ENCODE data around the gene SERGEF. TPM values are rescaled to one million over a fixed set of nuclear protein-coding genes. Genes with fewer than 3 reads are reported as not detected.

Gene SERGEF
- total RNA-seq, 3 donors from 2014 or later = 17.6 to 22.5 (median 18.6) TPM

- Mint-ChIP-seq H3K4me1 (ENCODE audit: low read depth) (no peaks in the 10 kb centered on the region), H3K27me3 (ENCODE audit: low read depth) (no peaks in the 10 kb centered on the region), H3K36me3 (ENCODE audit: insufficient read depth) (peaks cover 19% of the 10 kb centered on the region), H3K4me3 (no peak overlapping the region), H3K9me3 (no peaks in the 10 kb centered on the region)
- ATAC-seq (no peak), DNase-seq (no peak)
These were observed 207.0 kb downstream of the SERGEF start for GRCh38 chr11:17805873-17806272.

GRCh38 chr11:17805043-17805442, 207.8 kb downstream of the SERGEF start:
- H3K27me3 Mint-ChIP-seq (ENCODE audit: low read depth) = no peaks in the 10 kb centered on the region
- H3K9me3 Mint-ChIP-seq = no peaks in the 10 kb centered on the region
- H3K4me1 Mint-ChIP-seq (ENCODE audit: low read depth) = no peaks in the 10 kb centered on the region
- DNase-seq (no peak), ATAC-seq (no peak)
- H3K4me3 Mint-ChIP-seq = no peak overlapping the region
- peaks cover 16% of the 10 kb centered on the region for H3K36me3 Mint-ChIP-seq (ENCODE audit: insufficient read depth)

- H3K4me1 Mint-ChIP-seq (ENCODE audit: low read depth) = no peaks in the 10 kb centered on the region
- no peaks in the 10 kb centered on the region for H3K27me3 Mint-ChIP-seq (ENCODE audit: low read depth)
- H3K36me3 Mint-ChIP-seq (ENCODE audit: insufficient read depth) = peaks cover 13% of the 10 kb centered on the region
- no peak overlapping the region for H3K4me3 Mint-ChIP-seq
- no peak for DNase-seq
- H3K9me3 Mint-ChIP-seq = no peaks in the 10 kb centered on the region
- no peak for ATAC-seq
These were observed 209.0 kb downstream of the SERGEF start for GRCh38 chr11:17803754-17804334.

- DNase-seq = no peak
- Mint-ChIP-seq H3K36me3 (ENCODE audit: insufficient read depth) (peaks cover 15% of the 10 kb centered on the region), H3K4me3 (no peak overlapping the region), H3K27me3 (ENCODE audit: low read depth) (no peaks in the 10 kb centered on the region), H3K9me3 (no peaks in the 10 kb centered on the region), H3K4me1 (ENCODE audit: low read depth) (no peaks in the 10 kb centered on the region)
- ATAC-seq = no peak
These were observed 210.4 kb downstream of the SERGEF start for GRCh38 chr11:17802491-17802890.

- ATAC-seq (no peak), DNase-seq (no peak)
- no peak overlapping the region for H3K4me3 Mint-ChIP-seq
- H3K36me3 Mint-ChIP-seq (ENCODE audit: insufficient read depth) = peaks cover 14% of the 10 kb centered on the region
- no peaks in the 10 kb centered on the region for H3K9me3 Mint-ChIP-seq
- no peaks in the 10 kb centered on the region for H3K27me3 Mint-ChIP-seq (ENCODE audit: low read depth)
- no peaks in the 10 kb centered on the region for H3K4me1 Mint-ChIP-seq (ENCODE audit: low read depth)
These were observed 211.7 kb downstream of the SERGEF start for GRCh38 chr11:17801166-17801565.

GRCh38 chr11:17799147-17799546, 213.7 kb downstream of the SERGEF start:
- no peaks in the 10 kb centered on the region for H3K9me3 Mint-ChIP-seq

GRCh38 chr11:17798716-17799115, 214.1 kb downstream of the SERGEF start:
- Mint-ChIP-seq H3K27me3 (ENCODE audit: low read depth) (no peaks in the 10 kb centered on the region), H3K4me1 (ENCODE audit: low read depth) (no peaks in the 10 kb centered on the region), H3K36me3 (ENCODE audit: insufficient read depth) (peaks cover 16% of the 10 kb centered on the region), H3K4me3 (no peak overlapping the region), H3K9me3 (no peaks in the 10 kb centered on the region)
- DNase-seq (no peak), ATAC-seq (no peak)

More at GRCh38 chr11:17799147-17799546, 213.7 kb downstream of the SERGEF start:
- peaks cover 16% of the 10 kb centered on the region for H3K36me3 Mint-ChIP-seq (ENCODE audit: insufficient read depth)
- no peak overlapping the region for H3K4me3 Mint-ChIP-seq
- ATAC-seq (no peak), DNase-seq (no peak)
- H3K27me3 Mint-ChIP-seq (ENCODE audit: low read depth) = no peaks in the 10 kb centered on the region
- H3K4me1 Mint-ChIP-seq (ENCODE audit: low read depth) = no peaks in the 10 kb centered on the region

GRCh38 chr11:17798253-17798652, 214.6 kb downstream of the SERGEF start:
- no peak for ATAC-seq
- H3K27me3 Mint-ChIP-seq (ENCODE audit: low read depth) = no peaks in the 10 kb centered on the region
- H3K36me3 Mint-ChIP-seq (ENCODE audit: insufficient read depth) = peaks cover 16% of the 10 kb centered on the region
- H3K4me1 Mint-ChIP-seq (ENCODE audit: low read depth) = no peaks in the 10 kb centered on the region
- no peak overlapping the region for H3K4me3 Mint-ChIP-seq
- DNase-seq = no peak
- no peaks in the 10 kb centered on the region for H3K9me3 Mint-ChIP-seq

GRCh38 chr11:17796154-17796553, 216.7 kb downstream of the SERGEF start:
- no peaks in the 10 kb centered on the region for H3K4me1 Mint-ChIP-seq (ENCODE audit: low read depth)

GRCh38 chr11:17794981-17795380, 217.9 kb downstream of the SERGEF start:
- Mint-ChIP-seq H3K9me3 (no peaks in the 10 kb centered on the region), H3K4me3 (no peak overlapping the region), H3K27me3 (ENCODE audit: low read depth) (no peaks in the 10 kb centered on the region), H3K4me1 (ENCODE audit: low read depth) (no peaks in the 10 kb centered on the region), H3K36me3 (ENCODE audit: insufficient read depth) (peaks cover 19% of the 10 kb centered on the region)
- ATAC-seq = no peak
- no peak for DNase-seq

More at GRCh38 chr11:17796154-17796553, 216.7 kb downstream of the SERGEF start:
- H3K4me3 Mint-ChIP-seq = no peak overlapping the region
- no peak for DNase-seq
- no peaks in the 10 kb centered on the region for H3K27me3 Mint-ChIP-seq (ENCODE audit: low read depth)
- no peaks in the 10 kb centered on the region for H3K9me3 Mint-ChIP-seq
- H3K36me3 Mint-ChIP-seq (ENCODE audit: insufficient read depth) = peaks cover 16% of the 10 kb centered on the region
- ATAC-seq = no peak

- DNase-seq (no peak), ATAC-seq (no peak)
- no peaks in the 10 kb centered on the region for H3K4me1 Mint-ChIP-seq (ENCODE audit: low read depth)
- no peaks in the 10 kb centered on the region for H3K27me3 Mint-ChIP-seq (ENCODE audit: low read depth)
- no peaks in the 10 kb centered on the region for H3K9me3 Mint-ChIP-seq
- H3K4me3 Mint-ChIP-seq = no peak overlapping the region
- peaks cover 19% of the 10 kb centered on the region for H3K36me3 Mint-ChIP-seq (ENCODE audit: insufficient read depth)
These were observed 219.1 kb downstream of the SERGEF start for GRCh38 chr11:17793642-17794170.

GRCh38 chr11:17792161-17792560, 220.7 kb downstream of the SERGEF start:
- ATAC-seq (no peak), DNase-seq (no peak)
- Mint-ChIP-seq H3K27me3 (ENCODE audit: low read depth) (no peaks in the 10 kb centered on the region), H3K36me3 (ENCODE audit: insufficient read depth) (peaks cover 19% of the 10 kb centered on the region), H3K4me3 (no peak overlapping the region), H3K9me3 (no peaks in the 10 kb centered on the region), H3K4me1 (ENCODE audit: low read depth) (no peaks in the 10 kb centered on the region)

GRCh38 chr11:17791144-17791543, 221.7 kb downstream of the SERGEF start:
- DNase-seq (no peak), ATAC-seq (no peak)
- Mint-ChIP-seq H3K36me3 (ENCODE audit: insufficient read depth) (peaks cover 21% of the 10 kb centered on the region), H3K27me3 (ENCODE audit: low read depth) (no peaks in the 10 kb centered on the region), H3K4me1 (ENCODE audit: low read depth) (no peaks in the 10 kb centered on the region), H3K4me3 (no peak overlapping the region), H3K9me3 (no peaks in the 10 kb centered on the region)

GRCh38 chr11:17790453-17790852, 222.4 kb downstream of the SERGEF start:
- H3K9me3 Mint-ChIP-seq = no peaks in the 10 kb centered on the region
- H3K4me1 Mint-ChIP-seq (ENCODE audit: low read depth) = no peaks in the 10 kb centered on the region
- no peak overlapping the region for H3K4me3 Mint-ChIP-seq
- no peak for DNase-seq
- H3K27me3 Mint-ChIP-seq (ENCODE audit: low read depth) = no peaks in the 10 kb centered on the region
- H3K36me3 Mint-ChIP-seq (ENCODE audit: insufficient read depth) = peaks cover 21% of the 10 kb centered on the region
- no peak for ATAC-seq

GRCh38 chr11:17788084-17788483, 224.8 kb downstream of the SERGEF start:
- no peak overlapping the region for H3K4me3 Mint-ChIP-seq
- no peak for ATAC-seq

More at GRCh38 chr11:17788084-17788483, 224.8 kb downstream of the SERGEF start:
- Mint-ChIP-seq H3K4me1 (ENCODE audit: low read depth) (no peaks in the 10 kb centered on the region), H3K36me3 (ENCODE audit: insufficient read depth) (peaks cover 18% of the 10 kb centered on the region), H3K9me3 (no peaks in the 10 kb centered on the region), H3K27me3 (ENCODE audit: low read depth) (no peaks in the 10 kb centered on the region)
- DNase-seq = no peak

Measured in activated T-cell treated with anti-CD3 and anti-CD28 coated beads, Interleukin-2, amount 50 U/mL, for 4 hours (primary cell).